SK-N-SH (cell line): ENCODE results near the gene TCL1B. TPM values are rescaled to one million over a fixed set of nuclear protein-coding genes. Genes with fewer than 3 reads are reported as not detected.

Source experiments
- CTCF ChIA-PET: fragments of 300-600, 350-600 bp; formaldehyde crosslinking; extraction: SDS; loops from one replicate; lab custom pipeline; 2021; lab: Yijun Ruan, JAX
- POLR2A ChIA-PET: fragments of 350-600 bp; sonication (Branson Sonifier 250); formaldehyde crosslinking; extraction: SDS; loops from one replicate; lab custom pipeline; 2020; ENCODE audit warnings: antibody characterized with exemption, inconsistent platforms; lab: Yijun Ruan, JAX
- DNase-seq: peaks from one replicate; pipeline ENCODE4 v3.0.0; 2012
- H2AFZ ChIP-seq: fragments of 200-600 bp; sonication (generic); 2 replicates; pipeline ENCODE4 v1.8.1; 2016; ENCODE audit warnings: antibody characterized with exemption, mild to moderate bottlenecking, low read depth
- H3F3A ChIP-seq: fragments of 200-600 bp; sonication (generic); replicated peaks from 2 replicates; pipeline ENCODE3; 2016; ENCODE audit warnings: antibody characterized with exemption, mild to moderate bottlenecking; ENCODE audit not compliant: insufficient read depth
- H3K27ac ChIP-seq, 2 experiments: fragments of 200-500 bp in 1 of 2; fragments of 200-600 bp in 1 of 2; sonication (Bioruptor generic) in 1 of 2; sonication (generic), shearing (Covaris generic) in 1 of 2; 2 replicates each; pipeline versions ENCODE4 v1.5.1 to v1.6.1; 2014 to 2016; ENCODE audit warnings: low read depth in 2 of 2, inconsistent platforms in 1 of 2, low read length in 1 of 2, mild to moderate bottlenecking in 1 of 2, mixed read lengths in 1 of 2
- H3K27me3 ChIP-seq: fragments of 200-600 bp; sonication (generic), shearing (Covaris generic); 2 replicates; pipeline ENCODE4 v1.6.1; 2016; ENCODE audit warnings: mixed run types; ENCODE audit not compliant: insufficient read depth
- H3K36me3 ChIP-seq, 2 experiments: fragments of 200-500 bp in 1 of 2; fragments of 200-600 bp in 1 of 2; sonication (Bioruptor generic) in 1 of 2; sonication (generic) in 1 of 2; replicated peaks in 1 of 2; 2 replicates each; pipeline versions ENCODE3 to v1.5.1; 2014 to 2016; ENCODE audit warnings: low read length in 1 of 2, mild to moderate bottlenecking in 1 of 2; ENCODE audit not compliant: insufficient read depth in 2 of 2, control insufficient read depth in 1 of 2
- H3K4me1 ChIP-seq, 2 experiments: fragments of 200-500 bp in 1 of 2; fragments of 200-600 bp in 1 of 2; sonication (Bioruptor generic) in 1 of 2; sonication (generic), shearing (Covaris generic) in 1 of 2; 2 replicates each; pipeline versions ENCODE4 v1.5.1 to v1.6.1; 2014 to 2016; ENCODE audit warnings: low read depth in 1 of 2, low read length in 1 of 2, mixed run types in 1 of 2; ENCODE audit not compliant: insufficient read depth in 2 of 2, control insufficient read depth in 1 of 2
- H3K4me2 ChIP-seq: fragments of 200-600 bp; sonication (generic), shearing (Covaris generic); 2 replicates; pipeline ENCODE4 v1.6.1; 2017; ENCODE audit warnings: mixed run types
- H3K4me3 ChIP-seq, 2 experiments: fragments of 200-500 bp in 1 of 2; fragments of 200-600 bp in 1 of 2; sonication (Bioruptor generic) in 1 of 2; sonication (generic), shearing (Covaris generic) in 1 of 2; 2 replicates each; pipeline versions ENCODE4 v1.5.1 to v1.8.1; 2014 to 2016; ENCODE audit warnings: low read depth in 2 of 2, inconsistent platforms in 1 of 2, low read length in 1 of 2, mild to moderate bottlenecking in 1 of 2, mixed read lengths in 1 of 2, moderate library complexity in 1 of 2
- H3K79me2 ChIP-seq: fragments of 200-600 bp; sonication (generic); 2 replicates; pipeline ENCODE4 v1.8.1; 2017; ENCODE audit warnings: mild to moderate bottlenecking; ENCODE audit not compliant: insufficient read depth
- H3K9ac ChIP-seq: fragments of 200-600 bp; sonication (generic); 2 replicates; pipeline ENCODE4 v1.6.1; 2017; ENCODE audit warnings: mixed run types
- H3K9me2 ChIP-seq: fragments of 200-600 bp; sonication (generic); 2 replicates; pipeline ENCODE4 v1.6.1; 2017; ENCODE audit warnings: mixed run types
- H3K9me3 ChIP-seq: fragments of 200-600 bp; sonication (generic); 2 replicates; pipeline ENCODE4 v1.6.1; 2017; ENCODE audit warnings: mixed run types, mild to moderate bottlenecking, moderate library complexity
- H4K20me1 ChIP-seq: fragments of 200-600 bp; sonication (generic); 2 replicates; pipeline ENCODE4 v1.6.1; 2017; ENCODE audit warnings: mild to moderate bottlenecking, mixed run types; ENCODE audit not compliant: insufficient read depth
- CHD2 ChIP-seq: fragments of 150-350 bp; IDR thresholded peaks from 2 replicates; pipeline ENCODE4 v1.6.1; 2018; ENCODE audit warnings: low read length; ENCODE audit not compliant: partially characterized antibody
- ELF1 ChIP-seq: IDR thresholded peaks from 2 replicates; pipeline ENCODE4 v1.4.0; 2012
- EP300 ChIP-seq, 2 experiments: IDR thresholded peaks; 2 replicates each; pipeline versions ENCODE4 v1.4.0 to v1.6.1; 2012; ENCODE audit warnings: borderline replicate concordance in 1 of 2, low read depth in 1 of 2, low read length in 1 of 2
- EZH2phosphoT487 ChIP-seq: fragments of 200-600 bp; sonication (generic); IDR thresholded peaks from 2 replicates; pipeline ENCODE4 v1.6.1; 2017; ENCODE audit warnings: low read depth, mixed run types, mild to moderate bottlenecking, antibody characterized with exemption, moderate library complexity, borderline replicate concordance
- FOXJ3 ChIP-seq: sonication (generic); formaldehyde crosslinking; IDR thresholded peaks from 2 replicates; pipeline ENCODE4 v1.5.1; 2020; ENCODE audit warnings: mild to moderate bottlenecking, missing genetic modification reagents
- GABPA ChIP-seq: IDR thresholded peaks from 2 replicates; pipeline ENCODE4 v1.4.0; 2012; ENCODE audit warnings: low read depth, mild to moderate bottlenecking
- MEF2A ChIP-seq: IDR thresholded peaks from 2 replicates; pipeline ENCODE4 v1.4.0; 2012; ENCODE audit warnings: low read depth, borderline replicate concordance
- MXI1 ChIP-seq: IDR thresholded peaks from 2 replicates; pipeline ENCODE4 v1.6.1; 2012; ENCODE audit warnings: mild to moderate bottlenecking, low read depth, low read length, improper control_type of control experiment
- NRF1 ChIP-seq: IDR thresholded peaks from 2 replicates; pipeline ENCODE4 v1.6.1; 2012; ENCODE audit warnings: low read depth, mild to moderate bottlenecking, low read length
- RCOR1 ChIP-seq: fragments of 150-350 bp; IDR thresholded peaks from 2 replicates; pipeline ENCODE4 v1.6.1; 2017; ENCODE audit warnings: antibody characterized with exemption, low read length
- SMC3 ChIP-seq: IDR thresholded peaks from 2 replicates; pipeline ENCODE4 v1.6.1; 2012; ENCODE audit warnings: low read depth, low read length, improper control_type of control experiment
- TEAD4 ChIP-seq: IDR thresholded peaks from 2 replicates; pipeline ENCODE4 v1.4.0; 2012; ENCODE audit warnings: mild to moderate bottlenecking, borderline replicate concordance; ENCODE audit not compliant: insufficient read depth
- YY1 ChIP-seq: IDR thresholded peaks from 2 replicates; pipeline ENCODE4 v1.4.0; 2012; ENCODE audit warnings: low read depth, mild to moderate bottlenecking
- WGBS: methylation state at CpG from one replicate; pipeline ENCODE4 v1.1.6; 2017; ENCODE audit warnings: low lambda C conversion rate; 5-methylcytosine and 5-hydroxymethylcytosine counted together
- polyA plus RNA-seq, 3 experiments: library from polyadenylated mRNA; depleted of rRNA; stranded (reverse); fragments of >200 nt; gene quantifications; 2 replicates each; pipeline ENCODE4 v1.2.3, GENCODE V29; 2012
- TF ChIP-seq, protein P1 (sequence below): fragments of 150-350 bp; IDR thresholded peaks from 2 replicates; pipeline ENCODE4 v1.6.1; 2017; ENCODE audit warnings: antibody characterized with exemption, low read length, low read depth, borderline replicate concordance
- TF ChIP-seq, protein P2 (sequence below): IDR thresholded peaks from 2 replicates; pipeline ENCODE4 v1.4.0; 2012; ENCODE audit warnings: low read depth
- TF ChIP-seq, protein P3 (sequence below): IDR thresholded peaks from 2 replicates; pipeline ENCODE4 v1.4.0; 2012; ENCODE audit warnings: low read depth, borderline replicate concordance
- TF ChIP-seq, protein P4 (sequence below): IDR thresholded peaks from 2 replicates; pipeline ENCODE4 v1.4.0; 2012; ENCODE audit warnings: low read depth, borderline replicate concordance

TCL1B gene
- polyA plus RNA-seq, 1 of the 3 experiments (the other 2 are of a cell fraction): not detected

DNA sequence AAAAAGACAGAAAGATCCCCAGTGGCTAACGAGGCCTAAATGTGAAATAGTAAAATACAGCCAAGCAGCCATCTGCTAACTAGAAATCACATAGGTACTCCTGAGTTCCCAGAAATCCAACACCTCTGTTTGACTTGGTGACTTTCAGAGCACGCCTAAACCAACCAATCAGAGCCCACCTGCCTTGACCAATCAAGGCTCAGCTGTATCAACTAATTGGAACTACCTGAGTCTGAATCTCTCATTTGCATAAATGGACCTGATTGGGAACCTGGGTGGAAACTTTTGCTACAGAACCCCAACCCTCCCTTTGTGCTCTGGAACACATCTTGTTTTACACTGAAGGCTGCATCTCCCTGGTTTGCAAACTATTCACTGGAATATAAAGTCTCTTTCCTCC, 5.1 kb upstream of the TCL1B start:
- ChIA-PET POLR2A (no interaction called here), CTCF (no interaction called here)
- Histone ChIP-seq H3K27ac (no peak overlapping the region), H3K36me3 (no peaks in the 10 kb centered on the region), H3K9me3 (no peaks in the 10 kb centered on the region), H3K79me2 (no peaks in the 10 kb centered on the region), H3K9me2 (no peaks in the 10 kb centered on the region), H3K4me1 (no peaks in the 10 kb centered on the region), H3K4me2 (no peak overlapping the region), H3K9ac (no peak overlapping the region), H4K20me1 (no peaks in the 10 kb centered on the region), H3K4me3 (no peak overlapping the region), H2AFZ (no peak overlapping the region), H3F3A (no peaks in the 10 kb centered on the region), H3K27me3 (no peaks in the 10 kb centered on the region)
- no peak for TF ChIP-seq SMC3
- TF ChIP-seq, protein P1, sequence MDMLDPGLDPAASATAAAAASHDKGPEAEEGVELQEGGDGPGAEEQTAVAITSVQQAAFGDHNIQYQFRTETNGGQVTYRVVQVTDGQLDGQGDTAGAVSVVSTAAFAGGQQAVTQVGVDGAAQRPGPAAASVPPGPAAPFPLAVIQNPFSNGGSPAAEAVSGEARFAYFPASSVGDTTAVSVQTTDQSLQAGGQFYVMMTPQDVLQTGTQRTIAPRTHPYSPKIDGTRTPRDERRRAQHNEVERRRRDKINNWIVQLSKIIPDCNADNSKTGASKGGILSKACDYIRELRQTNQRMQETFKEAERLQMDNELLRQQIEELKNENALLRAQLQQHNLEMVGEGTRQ: no peak
- TF ChIP-seq, protein P2, sequence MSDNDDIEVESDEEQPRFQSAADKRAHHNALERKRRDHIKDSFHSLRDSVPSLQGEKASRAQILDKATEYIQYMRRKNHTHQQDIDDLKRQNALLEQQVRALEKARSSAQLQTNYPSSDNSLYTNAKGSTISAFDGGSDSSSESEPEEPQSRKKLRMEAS: no peak
- TF ChIP-seq ELF1: no peak
- no peak for TF ChIP-seq NRF1
- TF ChIP-seq, protein P3, sequence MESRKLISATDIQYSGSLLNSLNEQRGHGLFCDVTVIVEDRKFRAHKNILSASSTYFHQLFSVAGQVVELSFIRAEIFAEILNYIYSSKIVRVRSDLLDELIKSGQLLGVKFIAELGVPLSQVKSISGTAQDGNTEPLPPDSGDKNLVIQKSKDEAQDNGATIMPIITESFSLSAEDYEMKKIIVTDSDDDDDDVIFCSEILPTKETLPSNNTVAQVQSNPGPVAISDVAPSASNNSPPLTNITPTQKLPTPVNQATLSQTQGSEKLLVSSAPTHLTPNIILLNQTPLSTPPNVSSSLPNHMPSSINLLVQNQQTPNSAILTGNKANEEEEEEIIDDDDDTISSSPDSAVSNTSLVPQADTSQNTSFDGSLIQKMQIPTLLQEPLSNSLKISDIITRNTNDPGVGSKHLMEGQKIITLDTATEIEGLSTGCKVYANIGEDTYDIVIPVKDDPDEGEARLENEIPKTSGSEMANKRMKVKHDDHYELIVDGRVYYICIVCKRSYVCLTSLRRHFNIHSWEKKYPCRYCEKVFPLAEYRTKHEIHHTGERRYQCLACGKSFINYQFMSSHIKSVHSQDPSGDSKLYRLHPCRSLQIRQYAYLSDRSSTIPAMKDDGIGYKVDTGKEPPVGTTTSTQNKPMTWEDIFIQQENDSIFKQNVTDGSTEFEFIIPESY: no peak
- TF ChIP-seq, protein P4, sequence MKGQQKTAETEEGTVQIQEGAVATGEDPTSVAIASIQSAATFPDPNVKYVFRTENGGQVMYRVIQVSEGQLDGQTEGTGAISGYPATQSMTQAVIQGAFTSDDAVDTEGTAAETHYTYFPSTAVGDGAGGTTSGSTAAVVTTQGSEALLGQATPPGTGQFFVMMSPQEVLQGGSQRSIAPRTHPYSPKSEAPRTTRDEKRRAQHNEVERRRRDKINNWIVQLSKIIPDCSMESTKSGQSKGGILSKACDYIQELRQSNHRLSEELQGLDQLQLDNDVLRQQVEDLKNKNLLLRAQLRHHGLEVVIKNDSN: no peak
- no peak for TF ChIP-seq EP300 (IDR thresholded peaks at IDR 0.05; ENCODE audit: borderline replicate concordance in 1 of 2, low read depth in 1 of 2, low read length in 1 of 2)
- no peak for TF ChIP-seq TEAD4
- TF ChIP-seq MEF2A: no peak
- TF ChIP-seq CHD2: no peak
- TF ChIP-seq MXI1: no peak
- TF ChIP-seq EZH2phosphoT487: no peak
- TF ChIP-seq FOXJ3: no peak
- TF ChIP-seq RCOR1: no peak
- no peak for TF ChIP-seq GABPA
- no peak for TF ChIP-seq YY1
- no peak for DNase-seq
- 26% methylated on average over 2 of the region's 2 CpGs for WGBS
